Nephron progenitor cell (in vitro differentiated cells): ENCODE data around the gene ADM5.

Experiments used
- DNase-seq: peaks from one replicate; pipeline ENCODE4 v3.0.0; 2021
- H3K27ac Mint-ChIP-seq: 2 replicates; pipeline ENCODE4 v1.8.0; 2021; ENCODE audit warnings: mild to moderate bottlenecking, moderate library complexity, mixed read lengths
- H3K27me3 Mint-ChIP-seq: 2 replicates; pipeline ENCODE4 v1.8.0; 2021; ENCODE audit warnings: mild to moderate bottlenecking, low read depth, mixed read lengths; ENCODE audit not compliant: poor library complexity
- H3K36me3 Mint-ChIP-seq: 2 replicates; pipeline ENCODE4 v1.8.0; 2021; ENCODE audit warnings: low read depth, mixed read lengths
- H3K4me1 Mint-ChIP-seq: 2 replicates; pipeline ENCODE4 v1.8.0; 2021; ENCODE audit warnings: mixed read lengths
- H3K4me3 Mint-ChIP-seq: 2 replicates; pipeline ENCODE4 v1.8.0; 2021; ENCODE audit warnings: mild to moderate bottlenecking, moderate library complexity, mixed read lengths
- H3K9me3 Mint-ChIP-seq: 2 replicates; pipeline ENCODE4 v1.8.0; 2021; ENCODE audit warnings: mild to moderate bottlenecking, moderate library complexity, mixed read lengths
- TF ChIP-seq, protein P1 (sequence below): fragments of 200-600 bp; sonication (generic); IDR thresholded peaks from 2 replicates; pipeline ENCODE4 v1.5.0; 2021; ENCODE audit warnings: antibody characterized with exemption

The ADM5 gene

DNA sequence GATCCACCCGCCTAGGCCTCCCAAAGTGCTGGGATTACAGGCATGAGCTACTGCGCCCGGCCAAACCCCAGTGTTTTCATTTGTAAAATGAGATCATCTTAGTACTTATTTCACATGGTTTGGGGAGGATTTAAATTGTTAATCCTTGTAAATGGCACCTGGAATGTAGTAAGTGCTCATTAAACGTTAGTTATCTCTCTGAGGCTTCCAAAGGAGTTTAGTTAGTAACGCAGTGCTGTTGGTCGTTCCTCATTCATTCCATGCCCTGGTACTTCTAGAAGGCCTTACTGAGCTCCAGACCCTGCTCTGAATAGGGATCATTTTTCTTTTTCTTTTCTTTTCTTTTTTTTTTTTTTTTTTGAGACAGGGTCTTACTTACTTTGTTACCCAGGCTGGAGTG lies 6.7 kb downstream of the ADM5 start:
- DNase-seq, result no peak
- H3K9me3 Mint-ChIP-seq, result no peaks in the 10 kb centered on the region
- no peak overlapping the region for H3K4me3 Mint-ChIP-seq
- no peaks in the 10 kb centered on the region for H3K27me3 Mint-ChIP-seq
- no peak overlapping the region for H3K27ac Mint-ChIP-seq
- peaks cover 30% of the 10 kb centered on the region for H3K36me3 Mint-ChIP-seq
- peaks cover 33% of the 10 kb centered on the region for H3K4me1 Mint-ChIP-seq
- TF ChIP-seq, protein P1, sequence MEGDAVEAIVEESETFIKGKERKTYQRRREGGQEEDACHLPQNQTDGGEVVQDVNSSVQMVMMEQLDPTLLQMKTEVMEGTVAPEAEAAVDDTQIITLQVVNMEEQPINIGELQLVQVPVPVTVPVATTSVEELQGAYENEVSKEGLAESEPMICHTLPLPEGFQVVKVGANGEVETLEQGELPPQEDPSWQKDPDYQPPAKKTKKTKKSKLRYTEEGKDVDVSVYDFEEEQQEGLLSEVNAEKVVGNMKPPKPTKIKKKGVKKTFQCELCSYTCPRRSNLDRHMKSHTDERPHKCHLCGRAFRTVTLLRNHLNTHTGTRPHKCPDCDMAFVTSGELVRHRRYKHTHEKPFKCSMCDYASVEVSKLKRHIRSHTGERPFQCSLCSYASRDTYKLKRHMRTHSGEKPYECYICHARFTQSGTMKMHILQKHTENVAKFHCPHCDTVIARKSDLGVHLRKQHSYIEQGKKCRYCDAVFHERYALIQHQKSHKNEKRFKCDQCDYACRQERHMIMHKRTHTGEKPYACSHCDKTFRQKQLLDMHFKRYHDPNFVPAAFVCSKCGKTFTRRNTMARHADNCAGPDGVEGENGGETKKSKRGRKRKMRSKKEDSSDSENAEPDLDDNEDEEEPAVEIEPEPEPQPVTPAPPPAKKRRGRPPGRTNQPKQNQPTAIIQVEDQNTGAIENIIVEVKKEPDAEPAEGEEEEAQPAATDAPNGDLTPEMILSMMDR, result no peak

DNA sequence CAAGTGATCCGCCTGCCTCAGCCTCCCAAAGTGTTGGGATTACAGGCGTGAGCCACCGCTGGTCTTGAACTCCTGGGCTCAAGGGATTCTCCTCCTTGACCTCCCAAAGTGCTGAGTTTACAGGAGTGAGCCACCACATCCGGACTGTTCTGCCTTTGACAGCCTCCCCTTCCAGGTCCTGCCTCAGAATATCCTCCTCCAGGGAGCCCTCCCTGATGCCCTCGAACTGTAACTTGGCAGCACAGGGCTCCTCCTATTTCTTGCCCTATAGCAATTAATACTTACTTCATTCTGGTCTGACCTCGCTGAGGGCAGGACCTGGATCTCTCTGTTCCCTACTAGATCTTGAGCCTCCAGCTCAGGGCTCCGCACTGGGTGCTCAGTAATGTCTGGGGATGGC lies 7.5 kb downstream of the ADM5 start:
- H3K4me1 Mint-ChIP-seq, result peaks cover 30% of the 10 kb centered on the region
- H3K27me3 Mint-ChIP-seq, result no peaks in the 10 kb centered on the region
- H3K4me3 Mint-ChIP-seq, result no peak overlapping the region
- H3K27ac Mint-ChIP-seq, result no peak overlapping the region
- no peak for DNase-seq
- TF ChIP-seq, protein P1, result no peak
- H3K36me3 Mint-ChIP-seq, result peaks cover 30% of the 10 kb centered on the region
- H3K9me3 Mint-ChIP-seq, result no peaks in the 10 kb centered on the region

DNA sequence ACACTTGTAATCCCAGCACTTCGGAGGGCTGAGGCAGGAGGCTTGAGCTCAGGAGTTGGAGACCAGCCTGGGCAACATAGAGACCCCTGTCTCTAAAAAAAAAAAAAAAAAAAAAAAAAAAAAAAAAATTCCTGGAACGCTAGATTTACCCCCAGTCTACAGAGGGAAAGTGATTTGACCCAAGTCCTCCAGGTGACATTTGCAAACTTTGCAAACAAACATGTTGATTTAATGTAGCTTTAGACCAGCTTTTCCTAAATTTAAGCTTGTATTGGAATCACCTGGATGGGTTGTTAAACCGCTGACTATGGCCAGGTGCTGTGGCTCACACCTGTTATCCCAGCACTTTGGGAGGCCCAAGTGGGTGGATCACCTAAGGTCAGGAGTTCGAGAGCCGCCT lies 10.0 kb downstream of the ADM5 start:
- Mint-ChIP-seq H3K36me3 (peaks cover 22% of the 10 kb centered on the region), H3K9me3 (no peaks in the 10 kb centered on the region), H3K27ac (no peak overlapping the region), H3K4me1 (peaks cover 24% of the 10 kb centered on the region), H3K4me3 (no peak overlapping the region), H3K27me3 (no peaks in the 10 kb centered on the region)
- TF ChIP-seq, protein P1, result no peak
- DNase-seq, result no peak

DNA sequence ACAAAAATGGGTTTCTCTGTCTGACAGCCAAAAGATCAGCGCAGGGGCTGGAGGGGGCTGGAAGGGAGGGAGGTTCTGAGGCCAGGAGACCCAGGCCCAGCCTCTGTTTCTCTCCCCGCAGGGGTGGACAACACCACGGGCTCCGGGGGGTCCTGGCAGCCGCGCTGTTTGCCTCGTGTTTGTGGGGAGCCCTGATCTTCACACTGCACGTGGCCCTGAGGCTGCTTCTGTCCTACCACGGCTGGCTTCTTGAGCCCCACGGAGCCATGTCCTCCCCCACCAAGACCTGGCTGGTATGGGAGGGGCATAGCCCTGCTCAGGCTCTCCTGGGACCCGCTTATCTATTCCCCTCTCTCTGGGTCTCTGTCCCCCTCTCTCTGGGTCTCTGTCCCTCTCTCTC lies 11.2 kb downstream of the ADM5 start:
- TF ChIP-seq, protein P1, result no peak
- DNase-seq, result no peak
- peaks cover 24% of the 10 kb centered on the region for H3K4me1 Mint-ChIP-seq
- H3K9me3 Mint-ChIP-seq, result no peaks in the 10 kb centered on the region
- H3K27me3 Mint-ChIP-seq, result no peaks in the 10 kb centered on the region
- H3K36me3 Mint-ChIP-seq, result peaks cover 30% of the 10 kb centered on the region
- H3K4me3 Mint-ChIP-seq, result peak overlapping the region; percentile 33
- H3K27ac Mint-ChIP-seq, result peak overlapping the region; percentile 92

DNA sequence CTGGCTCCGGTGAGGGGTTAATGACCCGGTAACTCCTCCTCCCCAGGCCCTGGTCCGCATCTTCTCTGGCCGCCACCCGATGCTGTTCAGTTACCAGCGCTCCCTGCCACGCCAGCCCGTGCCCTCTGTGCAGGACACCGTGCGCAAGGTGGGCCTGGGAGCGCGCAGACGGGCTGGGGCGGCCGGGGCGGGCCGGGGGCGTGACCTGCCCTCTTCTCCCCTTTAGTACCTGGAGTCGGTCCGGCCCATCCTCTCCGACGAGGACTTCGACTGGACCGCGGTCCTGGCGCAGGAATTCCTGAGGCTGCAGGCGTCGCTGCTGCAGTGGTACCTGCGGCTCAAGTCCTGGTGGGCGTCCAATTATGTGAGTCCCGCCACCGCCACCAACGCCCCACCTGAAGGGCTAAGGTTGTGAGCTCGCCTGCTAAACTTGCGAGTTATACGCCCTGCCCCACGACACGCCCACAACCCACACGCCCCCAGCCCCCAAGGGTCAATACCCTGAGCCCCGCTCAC lies 11.9 kb downstream of the ADM5 start:
- H3K27me3 Mint-ChIP-seq, result no peaks in the 10 kb centered on the region
- H3K4me1 Mint-ChIP-seq, result peaks cover 28% of the 10 kb centered on the region
- peak overlapping the region; percentile 92 for H3K27ac Mint-ChIP-seq
- H3K36me3 Mint-ChIP-seq, result peaks cover 33% of the 10 kb centered on the region
- peak; percentile 64 for DNase-seq
- H3K9me3 Mint-ChIP-seq, result no peaks in the 10 kb centered on the region
- TF ChIP-seq, protein P1, result no peak
- peak overlapping the region; percentile 33 for H3K4me3 Mint-ChIP-seq

DNA sequence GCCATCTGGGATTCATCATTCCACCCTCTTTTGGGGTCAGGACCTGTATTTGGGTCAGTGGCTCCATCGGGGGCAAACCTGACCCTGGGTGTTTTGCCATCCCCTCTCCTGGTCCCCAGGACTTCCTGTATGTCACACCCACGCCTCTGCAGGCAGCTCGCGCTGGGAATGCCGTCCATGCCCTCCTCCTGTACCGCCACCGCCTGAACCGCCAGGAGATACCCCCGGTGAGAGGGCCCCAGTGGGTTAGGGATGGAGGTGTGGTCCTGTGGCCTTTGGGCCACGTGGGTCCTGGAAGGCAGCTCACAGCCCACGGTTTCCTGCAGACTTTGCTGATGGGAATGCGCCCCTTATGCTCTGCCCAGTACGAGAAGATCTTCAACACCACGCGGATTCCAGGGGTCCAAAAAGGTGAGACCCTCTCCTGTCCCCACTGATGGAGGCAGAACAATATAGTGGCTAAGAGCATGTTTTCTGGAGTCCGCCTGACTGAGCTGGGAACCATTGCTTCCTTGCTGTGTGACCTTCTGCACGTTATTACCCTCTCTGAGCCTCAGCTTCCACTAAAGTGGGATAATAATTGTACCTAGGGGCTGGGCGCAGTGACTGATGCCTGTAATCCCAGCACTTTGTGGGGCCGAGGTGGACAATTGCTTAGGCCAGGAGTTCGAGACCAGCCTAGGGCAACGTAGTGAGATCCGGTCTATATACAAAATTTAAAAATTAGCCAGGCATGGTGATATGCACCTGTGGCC lies 15.7 kb downstream of the ADM5 start:
- Mint-ChIP-seq H3K27ac (no peak overlapping the region), H3K4me1 (peaks cover 30% of the 10 kb centered on the region), H3K9me3 (no peaks in the 10 kb centered on the region), H3K27me3 (no peaks in the 10 kb centered on the region), H3K36me3 (peaks cover 39% of the 10 kb centered on the region), H3K4me3 (no peak overlapping the region)
- TF ChIP-seq, protein P1, result no peak
- no peak for DNase-seq
